Astrocyte (in vitro differentiated cells and primary cell): ENCODE measurements around the gene LRRFIP1. TPM values are rescaled to one million over a fixed set of nuclear protein-coding genes. Genes with fewer than 3 reads are reported as not detected.

Experiments used
- DNase-seq: peaks from one replicate; pipeline ENCODE4 v3.0.0-alpha.2; 2010; ENCODE audit warnings: low read depth
- FAIRE-seq: peaks from 2 replicates; lab custom pipeline; 2011; peaks lifted over from hg19 to GRCh38; lab: Jason Lieb, UNC
- H2AFZ ChIP-seq: 2 replicates; pipeline ENCODE4 v1.6.0; 2012; ENCODE audit warnings: low read depth, low read length, inconsistent platforms
- H3K27ac ChIP-seq: 2 replicates; pipeline ENCODE4 v1.5.1; 2011; ENCODE audit warnings: low read depth, low read length, inconsistent platforms
- H3K27me3 ChIP-seq: 2 replicates; pipeline ENCODE4 v1.6.0; 2011; ENCODE audit warnings: low read length, inconsistent platforms; ENCODE audit not compliant: insufficient read depth
- H3K36me3 ChIP-seq: 2 replicates; pipeline ENCODE4 v1.5.1; 2011; ENCODE audit warnings: low read length, inconsistent platforms; ENCODE audit not compliant: insufficient read depth
- H3K4me1 ChIP-seq: 2 replicates; pipeline ENCODE4 v1.5.1; 2011; ENCODE audit warnings: low read length, inconsistent platforms; ENCODE audit not compliant: insufficient read depth
- H3K4me2 ChIP-seq: 2 replicates; pipeline ENCODE4 v1.6.0; 2012; ENCODE audit warnings: low read length, inconsistent platforms
- H3K4me3 ChIP-seq: 2 replicates; pipeline ENCODE4 v1.5.1; 2011; ENCODE audit warnings: low read depth, mild to moderate bottlenecking, low read length, inconsistent platforms; ENCODE audit not compliant: insufficient read depth
- H3K79me2 ChIP-seq: 2 replicates; pipeline ENCODE4 v1.6.0; 2012; ENCODE audit warnings: mild to moderate bottlenecking, low read length, inconsistent platforms; ENCODE audit not compliant: insufficient read depth
- H3K9ac ChIP-seq: 2 replicates; pipeline ENCODE4 v1.6.0; 2012; ENCODE audit warnings: mild to moderate bottlenecking, low read length, inconsistent platforms
- H3K9me3 ChIP-seq: 2 replicates; pipeline ENCODE4 v1.5.1; 2012; ENCODE audit warnings: low read depth, mild to moderate bottlenecking, low read length, inconsistent platforms; ENCODE audit not compliant: insufficient read depth
- H4K20me1 ChIP-seq: 2 replicates; pipeline ENCODE4 v1.6.0; 2012; ENCODE audit warnings: low read length, inconsistent platforms; ENCODE audit not compliant: insufficient read depth
- H3K27ac Mint-ChIP-seq: one replicate; pipeline ENCODE4 v1.8.0; 2021; ENCODE audit warnings: mild to moderate bottlenecking, mixed read lengths; ENCODE audit not compliant: unreplicated experiment
- H3K27me3 Mint-ChIP-seq: one replicate; pipeline ENCODE4 v1.8.0; 2021; ENCODE audit warnings: low read depth, mixed read lengths; ENCODE audit not compliant: unreplicated experiment
- H3K36me3 Mint-ChIP-seq: one replicate; pipeline ENCODE4 v1.8.0; 2021; ENCODE audit warnings: low read depth, mixed read lengths; ENCODE audit not compliant: unreplicated experiment
- H3K4me1 Mint-ChIP-seq: one replicate; pipeline ENCODE4 v1.8.0; 2021; ENCODE audit warnings: low read depth, mixed read lengths; ENCODE audit not compliant: unreplicated experiment
- H3K4me3 Mint-ChIP-seq: one replicate; pipeline ENCODE4 v1.8.0; 2021; ENCODE audit warnings: mild to moderate bottlenecking, moderate library complexity, mixed read lengths; ENCODE audit not compliant: unreplicated experiment
- H3K9me3 Mint-ChIP-seq: one replicate; pipeline ENCODE4 v1.8.0; 2021; ENCODE audit warnings: mild to moderate bottlenecking, mixed read lengths; ENCODE audit not compliant: unreplicated experiment
- EZH2 ChIP-seq: IDR thresholded peaks from 2 replicates; pipeline ENCODE4 v1.6.1; 2012; ENCODE audit warnings: mild to moderate bottlenecking, low read length, inconsistent platforms; ENCODE audit not compliant: insufficient read depth
- total RNA-seq: library from RNA; stranded (reverse); gene quantifications from 2 replicates; pipeline ENCODE4 v1.2.1, GENCODE V29; 2021
- TF ChIP-seq, protein P1 (sequence below): IDR thresholded peaks from 2 replicates; pipeline ENCODE4 v1.5.1; 2011; ENCODE audit warnings: low read depth, mild to moderate bottlenecking, inconsistent platforms, low read length, moderate library complexity; ENCODE audit not compliant: insufficient read depth

The LRRFIP1 gene
- total RNA-seq, 1 donor from 2014 or later = 83.3 TPM

DNA sequence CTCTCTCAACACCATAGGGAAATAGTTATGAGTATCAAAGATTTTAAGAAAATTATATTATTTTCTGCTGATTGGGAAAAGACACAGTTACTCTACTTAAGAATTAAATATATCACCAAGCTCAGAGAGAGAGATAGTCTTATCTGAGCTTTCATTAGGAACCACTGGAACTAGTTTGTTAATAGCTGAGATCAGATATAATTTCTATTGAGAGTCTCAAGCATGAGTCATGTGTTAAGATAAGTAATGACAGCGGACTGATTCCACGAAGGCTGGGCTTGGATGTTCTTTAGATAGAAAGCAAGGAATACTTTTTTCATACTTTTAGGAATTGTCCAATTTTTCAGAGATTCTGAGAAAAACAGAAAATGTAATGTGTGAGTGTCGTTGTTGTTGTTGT lies 126.8 kb downstream of the LRRFIP1 start:
- TF ChIP-seq EZH2 = no peak
- TF ChIP-seq, protein P1, sequence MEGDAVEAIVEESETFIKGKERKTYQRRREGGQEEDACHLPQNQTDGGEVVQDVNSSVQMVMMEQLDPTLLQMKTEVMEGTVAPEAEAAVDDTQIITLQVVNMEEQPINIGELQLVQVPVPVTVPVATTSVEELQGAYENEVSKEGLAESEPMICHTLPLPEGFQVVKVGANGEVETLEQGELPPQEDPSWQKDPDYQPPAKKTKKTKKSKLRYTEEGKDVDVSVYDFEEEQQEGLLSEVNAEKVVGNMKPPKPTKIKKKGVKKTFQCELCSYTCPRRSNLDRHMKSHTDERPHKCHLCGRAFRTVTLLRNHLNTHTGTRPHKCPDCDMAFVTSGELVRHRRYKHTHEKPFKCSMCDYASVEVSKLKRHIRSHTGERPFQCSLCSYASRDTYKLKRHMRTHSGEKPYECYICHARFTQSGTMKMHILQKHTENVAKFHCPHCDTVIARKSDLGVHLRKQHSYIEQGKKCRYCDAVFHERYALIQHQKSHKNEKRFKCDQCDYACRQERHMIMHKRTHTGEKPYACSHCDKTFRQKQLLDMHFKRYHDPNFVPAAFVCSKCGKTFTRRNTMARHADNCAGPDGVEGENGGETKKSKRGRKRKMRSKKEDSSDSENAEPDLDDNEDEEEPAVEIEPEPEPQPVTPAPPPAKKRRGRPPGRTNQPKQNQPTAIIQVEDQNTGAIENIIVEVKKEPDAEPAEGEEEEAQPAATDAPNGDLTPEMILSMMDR = no peak
- H3K4me2 ChIP-seq = no peak overlapping the region
- H3K9me3 Mint-ChIP-seq = no peaks in the 10 kb centered on the region

GRCh38 chr2:237754626-237755248 lies 127.3 kb downstream of the LRRFIP1 start:
- peaks cover 43% of the 10 kb centered on the region for H3K36me3 Mint-ChIP-seq
- H3K27ac Mint-ChIP-seq = no peak overlapping the region
- H3K9me3 ChIP-seq = no peaks in the 10 kb centered on the region
- peaks cover 42% of the 10 kb centered on the region for H3K36me3 ChIP-seq
- H3K9ac ChIP-seq = no peak overlapping the region
- DNase-seq = no peak
- no peaks in the 10 kb centered on the region for H3K27me3 Mint-ChIP-seq
- peaks cover 6% of the 10 kb centered on the region for H3K79me2 ChIP-seq
- no peak overlapping the region for H3K4me2 ChIP-seq
- H3K27ac ChIP-seq = no peak overlapping the region
- no peaks in the 10 kb centered on the region for H3K9me3 Mint-ChIP-seq
- H3K4me3 Mint-ChIP-seq = no peak overlapping the region
- H2AFZ ChIP-seq = no peak overlapping the region
- peaks cover 8% of the 10 kb centered on the region for H3K4me1 Mint-ChIP-seq
- no peaks in the 10 kb centered on the region for H3K27me3 ChIP-seq
- H3K4me1 ChIP-seq = no peaks in the 10 kb centered on the region
- FAIRE-seq = no peak
- no peak overlapping the region for H3K4me3 ChIP-seq
- TF ChIP-seq, protein P1 = no peak
- no peak for TF ChIP-seq EZH2
- H4K20me1 ChIP-seq = peaks cover 12% of the 10 kb centered on the region

More for the DNA sequence above, 126.8 kb downstream of the LRRFIP1 start:
- Histone ChIP-seq H4K20me1 (peaks cover 12% of the 10 kb centered on the region), H3K36me3 (peaks cover 44% of the 10 kb centered on the region), H3K4me3 (no peak overlapping the region), H3K9me3 (no peaks in the 10 kb centered on the region), H3K27me3 (no peaks in the 10 kb centered on the region), H3K9ac (no peak overlapping the region), H3K4me1 (no peaks in the 10 kb centered on the region), H3K79me2 (peaks cover 9% of the 10 kb centered on the region), H3K27ac (no peak overlapping the region), H2AFZ (no peak overlapping the region)
- Mint-ChIP-seq H3K4me1 (peaks cover 8% of the 10 kb centered on the region), H3K4me3 (no peak overlapping the region), H3K27ac (no peak overlapping the region), H3K27me3 (no peaks in the 10 kb centered on the region), H3K36me3 (peaks cover 43% of the 10 kb centered on the region)
- DNase-seq = peak; percentile 49
- FAIRE-seq = no peak

GRCh38 chr2:237757616-237758015 lies 130.2 kb downstream of the LRRFIP1 start:
- no peak overlapping the region for H3K4me3 ChIP-seq
- no peak overlapping the region for H3K27ac ChIP-seq
- no peaks in the 10 kb centered on the region for H3K27me3 ChIP-seq
- no peak for TF ChIP-seq EZH2
- TF ChIP-seq, protein P1 = no peak
- FAIRE-seq (no peak), DNase-seq (no peak)
- H3K4me1 Mint-ChIP-seq = peaks cover 11% of the 10 kb centered on the region
- H3K9me3 Mint-ChIP-seq = no peaks in the 10 kb centered on the region
- peaks cover 5% of the 10 kb centered on the region for H3K4me1 ChIP-seq
- H2AFZ ChIP-seq = no peak overlapping the region
- H3K36me3 ChIP-seq = peaks cover 35% of the 10 kb centered on the region
- no peak overlapping the region for H3K4me2 ChIP-seq
- H3K4me3 Mint-ChIP-seq = no peak overlapping the region
- peaks cover 46% of the 10 kb centered on the region for H3K36me3 Mint-ChIP-seq
- H3K9ac ChIP-seq = no peak overlapping the region
- H3K27ac Mint-ChIP-seq = no peak overlapping the region
- H3K27me3 Mint-ChIP-seq = no peaks in the 10 kb centered on the region
- H3K79me2 ChIP-seq = peaks cover 4% of the 10 kb centered on the region
- peaks cover 13% of the 10 kb centered on the region for H4K20me1 ChIP-seq
- H3K9me3 ChIP-seq = no peaks in the 10 kb centered on the region
